Testis (tissue), 2 donors: ENCODE results near the gene GPR21.

Source experiments
- POLR2A ChIP-seq: fragments of 450-650 bp; IDR thresholded peaks from one replicate; pipeline ENCODE4 v1.6.1; 2017; ENCODE audit warnings: antibody characterized with exemption, mild to moderate bottlenecking, moderate library complexity
- TF ChIP-seq, protein P1 (sequence below), 3 experiments: fragments of 450-650 bp in 2 of 3; fragments of 200-600 bp in 1 of 3; sonication (generic) in 1 of 3; IDR thresholded peaks; one replicate each; pipeline ENCODE4 v1.5.1; 2016 to 2019; ENCODE audit warnings: antibody characterized with exemption in 3 of 3, mild to moderate bottlenecking in 2 of 3, moderate library complexity in 1 of 3

DNA sequence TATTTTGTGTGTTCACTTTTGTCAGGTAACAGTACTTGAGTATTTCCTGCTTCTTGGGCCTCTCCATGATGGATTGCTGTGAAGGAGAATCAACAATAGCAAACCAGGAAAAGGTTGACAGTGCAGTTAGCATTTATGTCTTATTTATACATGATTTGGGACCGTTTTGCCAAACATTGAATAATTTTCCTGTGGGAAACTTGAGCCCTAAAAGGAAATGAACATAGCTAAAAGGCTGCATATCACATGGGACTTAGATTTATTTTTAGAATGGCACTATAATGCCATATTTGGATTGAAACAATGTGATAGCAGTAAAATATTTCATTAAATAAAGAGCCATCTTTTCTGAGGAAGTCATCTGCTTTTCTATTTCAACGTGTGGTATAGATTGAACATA is 15.3 kb downstream of the GPR21 start:
- no peak for TF ChIP-seq POLR2A
- TF ChIP-seq, protein P1, sequence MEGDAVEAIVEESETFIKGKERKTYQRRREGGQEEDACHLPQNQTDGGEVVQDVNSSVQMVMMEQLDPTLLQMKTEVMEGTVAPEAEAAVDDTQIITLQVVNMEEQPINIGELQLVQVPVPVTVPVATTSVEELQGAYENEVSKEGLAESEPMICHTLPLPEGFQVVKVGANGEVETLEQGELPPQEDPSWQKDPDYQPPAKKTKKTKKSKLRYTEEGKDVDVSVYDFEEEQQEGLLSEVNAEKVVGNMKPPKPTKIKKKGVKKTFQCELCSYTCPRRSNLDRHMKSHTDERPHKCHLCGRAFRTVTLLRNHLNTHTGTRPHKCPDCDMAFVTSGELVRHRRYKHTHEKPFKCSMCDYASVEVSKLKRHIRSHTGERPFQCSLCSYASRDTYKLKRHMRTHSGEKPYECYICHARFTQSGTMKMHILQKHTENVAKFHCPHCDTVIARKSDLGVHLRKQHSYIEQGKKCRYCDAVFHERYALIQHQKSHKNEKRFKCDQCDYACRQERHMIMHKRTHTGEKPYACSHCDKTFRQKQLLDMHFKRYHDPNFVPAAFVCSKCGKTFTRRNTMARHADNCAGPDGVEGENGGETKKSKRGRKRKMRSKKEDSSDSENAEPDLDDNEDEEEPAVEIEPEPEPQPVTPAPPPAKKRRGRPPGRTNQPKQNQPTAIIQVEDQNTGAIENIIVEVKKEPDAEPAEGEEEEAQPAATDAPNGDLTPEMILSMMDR (IDR thresholded peaks at IDR 0.05) = no peak
